Muscle of back (tissue), 13 donors: Measurements from ENCODE around the gene SNX5. TPM values are rescaled to one million over a fixed set of nuclear protein-coding genes. Genes with fewer than 3 reads are reported as not detected.

Experiments used
- DNase-seq, 3 donors: peaks; one replicate each; pipeline versions ENCODE4 v3.0.0 to v3.0.0-alpha.2; 2013
- long read RNA-seq, 9 donors: transcript quantifications; one replicate each; lab custom pipeline, GENCODE V29; 2026
- polyA plus RNA-seq, 10 donors: library from polyadenylated mRNA; unstranded; fragments of 120-200 nt; gene quantifications; one replicate each; pipeline ENCODE4 v1.2.1, GENCODE V29; 2013; ENCODE audit not compliant: insufficient read length in 10 of 10

The SNX5 gene
- polyA plus RNA-seq, result 100 to 1,000 TPM in 7 of 10 donors, 10 to 100 TPM in 3; 94.6 to 130 (median 107) TPM
- long read RNA-seq, donor 1, transcript SNX5-218 (1 exons, 3,931 nt), result major isoform, 13 of 31 reads
- long read RNA-seq, donor 1, transcript SNX5-201 (13 exons, 2,270 nt), result minor isoform, 10 of 31 reads
- long read RNA-seq, donor 1, partial matches to known transcripts, result 0 of 31 reads
- long read RNA-seq, donor 1, other reads (novel, unspliced or antisense), result 0 of 31 reads
- long read RNA-seq, donor 2, transcript SNX5-218 (1 exons, 3,931 nt), result major isoform, 12 of 30 reads
- long read RNA-seq, donor 2, transcript SNX5-201 (13 exons, 2,270 nt), result minor isoform, 10 of 30 reads
- long read RNA-seq, donor 2, partial matches to known transcripts, result 0 of 30 reads
- long read RNA-seq, donor 2, other reads (novel, unspliced or antisense), result 0 of 30 reads
- long read RNA-seq, donor 3, partial matches to known transcripts, result 0 of 1 reads
- long read RNA-seq, donor 3, other reads (novel, unspliced or antisense), result 0 of 1 reads
- long read RNA-seq, donor 4, transcript SNX5-202 (14 exons, 2,288 nt), result minor isoform, 8 of 25 reads
- long read RNA-seq, donor 4, transcript SNX5-218 (1 exons, 3,931 nt), result minor isoform, 8 of 25 reads
- long read RNA-seq, donor 4, transcript SNX5-201 (13 exons, 2,270 nt), result major isoform, 9 of 25 reads
- long read RNA-seq, donor 4, partial matches to known transcripts, result 0 of 25 reads
- long read RNA-seq, donor 4, other reads (novel, unspliced or antisense), result 0 of 25 reads
- long read RNA-seq, donor 5, transcript SNX5-218 (1 exons, 3,931 nt), result minor isoform, 13 of 34 reads
- long read RNA-seq, donor 5, transcript SNX5-201 (13 exons, 2,270 nt), result major isoform, 15 of 34 reads
- long read RNA-seq, donor 5, partial matches to known transcripts, result 0 of 34 reads
- long read RNA-seq, donor 5, other reads (novel, unspliced or antisense), result 0 of 34 reads
- long read RNA-seq, donor 6, transcript SNX5-218 (1 exons, 3,931 nt), result major isoform, 16 of 37 reads
- long read RNA-seq, donor 6, transcript SNX5-201 (13 exons, 2,270 nt), result minor isoform, 11 of 37 reads
- long read RNA-seq, donor 6, transcript SNX5-202 (14 exons, 2,288 nt), result minor isoform, 6 of 37 reads
- long read RNA-seq, donor 6, partial matches to known transcripts, result 0 of 37 reads
- long read RNA-seq, donor 6, other reads (novel, unspliced or antisense), result 0 of 37 reads
- long read RNA-seq, donor 7, transcript SNX5-218 (1 exons, 3,931 nt), result major isoform, 22 of 40 reads
- long read RNA-seq, donor 7, transcript SNX5-201 (13 exons, 2,270 nt), result minor isoform, 12 of 40 reads
- long read RNA-seq, donor 7, partial matches to known transcripts, result 0 of 40 reads
- long read RNA-seq, donor 7, other reads (novel, unspliced or antisense), result 0 of 40 reads
- long read RNA-seq, donor 8, transcript SNX5-218 (1 exons, 3,931 nt), result minor isoform, 12 of 51 reads
- long read RNA-seq, donor 8, transcript SNX5-201 (13 exons, 2,270 nt), result major isoform, 18 of 51 reads
- long read RNA-seq, donor 8, transcript SNX5-202 (14 exons, 2,288 nt), result minor isoform, 7 of 51 reads
- long read RNA-seq, donor 8, partial matches to known transcripts, result 8 of 51 reads
- long read RNA-seq, donor 8, other reads (novel, unspliced or antisense), result 0 of 51 reads
- long read RNA-seq, donor 9, partial matches to known transcripts, result 0 of 7 reads
- long read RNA-seq, donor 9, other reads (novel, unspliced or antisense), result 0 of 7 reads

GRCh38 chr20:17968366-17969277, at the start of gene SNX5, which contains the start of gene MGME1:
Gene SNX5 (minus strand): TSS chr20:17968794. CDS start chr20:17968425, 369 bp downstream.
Gene MGME1 (plus strand): TSS chr20:17969018. CDS start chr20:17969860, 842 bp downstream.
- peak; percentile 99 to 100 (median 100) for DNase-seq

GRCh38 chr20:18018100-18018499, 49.5 kb upstream of the SNX5 start:
- no peak for DNase-seq

- DNase-seq, result no peak
Observed at GRCh38 chr20:18016772-18017171, 48.2 kb upstream of the SNX5 start.

GRCh38 chr20:18014411-18014810, 45.8 kb upstream of the SNX5 start:
- no peak for DNase-seq

GRCh38 chr20:18012901-18013300, 44.3 kb upstream of the SNX5 start:
- no peak for DNase-seq

GRCh38 chr20:18011951-18012645, 43.5 kb upstream of the SNX5 start:
- no peak for DNase-seq

GRCh38 chr20:18011482-18011881, 42.9 kb upstream of the SNX5 start:
- DNase-seq, result no peak

- DNase-seq, result peak in 1 of 3 donors; percentile 4
Observed at GRCh38 chr20:18009116-18009515, 40.5 kb upstream of the SNX5 start.

GRCh38 chr20:18007534-18008292, 39.1 kb upstream of the SNX5 start:
- DNase-seq, result peak in 2 of 3 donors; percentile 10 to 37

- no peak for DNase-seq
Observed at GRCh38 chr20:18006684-18007083, 38.1 kb upstream of the SNX5 start.

- DNase-seq, result no peak
Observed at GRCh38 chr20:18005990-18006364, 37.4 kb upstream of the SNX5 start.

GRCh38 chr20:18005170-18005989, 36.8 kb upstream of the SNX5 start:
- DNase-seq, result peak in 2 of 3 donors; percentile 9 to 25

- DNase-seq, result peak; percentile 25 to 65 (median 47)
Observed at GRCh38 chr20:18004384-18005031, 35.9 kb upstream of the SNX5 start.

GRCh38 chr20:18003897-18004296, 35.3 kb upstream of the SNX5 start:
- DNase-seq, result no peak

- DNase-seq, result peak in 2 of 3 donors; percentile 21 to 24
Observed at GRCh38 chr20:18001131-18001921, 32.7 kb upstream of the SNX5 start.

- no peak for DNase-seq
Observed at GRCh38 chr20:17999566-17999965, 31.0 kb upstream of the SNX5 start.
